ENCODE results near the gene WDR31. TPM values are rescaled to one million over a fixed set of nuclear protein-coding genes. Genes with fewer than 3 reads are reported as not detected.

Gene WDR31
- total RNA-seq, 1 donor from 2014 or later = 1.6 TPM

DNA sequence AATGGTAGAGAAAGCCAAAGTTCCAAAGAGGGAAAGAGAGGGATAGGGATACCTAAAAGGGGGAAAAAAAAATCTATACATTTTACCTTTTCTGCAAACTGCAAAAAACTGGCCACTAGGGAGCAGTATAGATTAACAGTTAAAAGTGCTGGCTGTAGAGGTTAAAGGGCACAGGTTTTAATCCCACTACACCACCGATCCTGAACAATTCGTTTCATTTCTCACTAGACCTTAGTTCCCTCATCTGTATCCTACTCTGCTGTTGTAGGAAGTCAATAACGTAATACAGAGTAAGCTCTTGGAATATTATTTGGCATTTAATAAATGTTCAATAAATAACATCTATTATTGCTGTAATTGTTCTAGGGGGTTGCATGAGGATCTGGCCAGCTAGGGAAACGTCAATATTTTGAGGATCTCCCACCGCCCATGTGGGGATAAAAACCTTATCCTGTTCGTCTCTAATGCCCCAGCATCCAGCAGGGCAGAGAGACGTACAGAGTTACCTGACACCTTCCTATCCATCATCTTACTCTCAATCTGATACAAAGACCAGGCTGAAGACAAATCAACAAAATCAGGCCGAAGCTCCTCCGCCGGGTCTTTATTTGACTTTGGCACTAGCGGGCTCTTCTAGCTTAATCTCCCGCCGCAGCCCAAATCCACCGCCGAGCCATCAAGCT lies 65.5 kb downstream of the WDR31 start:
- Mint-ChIP-seq H3K9me3 (ENCODE audit: unreplicated experiment) (no peaks in the 10 kb centered on the region), H3K4me3 (ENCODE audit: unreplicated experiment) (no peak overlapping the region), H3K27ac (ENCODE audit: unreplicated experiment) (no peak overlapping the region), H3K4me1 (ENCODE audit: low read depth, unreplicated experiment) (peaks cover 11% of the 10 kb centered on the region), H3K27me3 (ENCODE audit: low read depth, unreplicated experiment) (no peaks in the 10 kb centered on the region), H3K36me3 (ENCODE audit: low read depth, unreplicated experiment) (peaks cover 8% of the 10 kb centered on the region)
- H3K9ac ChIP-seq (ENCODE audit: low read length) = peak overlapping the region; percentile 99
- H3K79me2 ChIP-seq (ENCODE audit: insufficient read depth, low read length) = peaks cover 54% of the 10 kb centered on the region
- H3K4me2 ChIP-seq (ENCODE audit: low read length) = peak overlapping the region; percentile 97
- H3K27ac ChIP-seq (ENCODE audit: low read depth, low read length) = peak overlapping the region; percentile 96
- FAIRE-seq (no peak), DNase-seq (ENCODE audit: low read depth) (peak; percentile 33)
- peaks cover 34% of the 10 kb centered on the region for H3K36me3 ChIP-seq (ENCODE audit: insufficient read depth, low read length)
- H3K4me3 ChIP-seq (ENCODE audit: insufficient read depth, low read depth, low read length) = peak overlapping the region; percentile 98
- peaks cover 19% of the 10 kb centered on the region for H4K20me1 ChIP-seq (ENCODE audit: insufficient read depth, low read length)
- TF ChIP-seq, protein P1, sequence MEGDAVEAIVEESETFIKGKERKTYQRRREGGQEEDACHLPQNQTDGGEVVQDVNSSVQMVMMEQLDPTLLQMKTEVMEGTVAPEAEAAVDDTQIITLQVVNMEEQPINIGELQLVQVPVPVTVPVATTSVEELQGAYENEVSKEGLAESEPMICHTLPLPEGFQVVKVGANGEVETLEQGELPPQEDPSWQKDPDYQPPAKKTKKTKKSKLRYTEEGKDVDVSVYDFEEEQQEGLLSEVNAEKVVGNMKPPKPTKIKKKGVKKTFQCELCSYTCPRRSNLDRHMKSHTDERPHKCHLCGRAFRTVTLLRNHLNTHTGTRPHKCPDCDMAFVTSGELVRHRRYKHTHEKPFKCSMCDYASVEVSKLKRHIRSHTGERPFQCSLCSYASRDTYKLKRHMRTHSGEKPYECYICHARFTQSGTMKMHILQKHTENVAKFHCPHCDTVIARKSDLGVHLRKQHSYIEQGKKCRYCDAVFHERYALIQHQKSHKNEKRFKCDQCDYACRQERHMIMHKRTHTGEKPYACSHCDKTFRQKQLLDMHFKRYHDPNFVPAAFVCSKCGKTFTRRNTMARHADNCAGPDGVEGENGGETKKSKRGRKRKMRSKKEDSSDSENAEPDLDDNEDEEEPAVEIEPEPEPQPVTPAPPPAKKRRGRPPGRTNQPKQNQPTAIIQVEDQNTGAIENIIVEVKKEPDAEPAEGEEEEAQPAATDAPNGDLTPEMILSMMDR (IDR thresholded peaks at IDR 0.05; ENCODE audit: insufficient read depth, low read depth, low read length) = peak; percentile 80
- TF ChIP-seq EZH2 (IDR thresholded peaks at IDR 0.05; ENCODE audit: insufficient read depth, low read length) = no peak
- no peaks in the 10 kb centered on the region for H3K9me3 ChIP-seq (ENCODE audit: insufficient read depth, low read depth, low read length)
- no peaks in the 10 kb centered on the region for H3K27me3 ChIP-seq (ENCODE audit: insufficient read depth, low read length)
- peaks cover 10% of the 10 kb centered on the region for H3K4me1 ChIP-seq (ENCODE audit: insufficient read depth, low read length)
- peak overlapping the region; percentile 88 for H2AFZ ChIP-seq (ENCODE audit: low read depth, low read length)

DNA sequence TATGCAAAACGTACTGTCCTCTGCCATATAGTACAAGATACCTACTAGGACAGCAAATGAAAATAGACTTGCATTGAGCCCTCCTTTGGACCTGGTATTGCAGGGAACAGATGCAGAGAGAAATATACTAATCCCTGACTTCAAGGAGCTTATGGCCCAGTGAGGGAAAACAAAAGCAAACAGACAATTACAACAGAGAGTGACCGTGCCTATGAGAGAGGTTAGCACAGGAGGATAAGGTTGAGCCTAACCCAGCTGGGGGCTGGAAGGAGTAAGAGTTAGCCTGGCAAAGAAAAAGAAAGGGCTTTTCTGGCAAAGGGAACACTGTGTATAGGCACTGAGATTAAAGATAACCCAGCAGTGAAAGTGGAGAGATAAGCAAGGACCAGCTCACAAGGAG lies 70.2 kb downstream of the WDR31 start:
- H3K27ac Mint-ChIP-seq (ENCODE audit: unreplicated experiment) = no peak overlapping the region
- no peaks in the 10 kb centered on the region for H3K27me3 Mint-ChIP-seq (ENCODE audit: low read depth, unreplicated experiment)
- no peak overlapping the region for H3K4me3 ChIP-seq (ENCODE audit: insufficient read depth, low read depth, low read length)
- H2AFZ ChIP-seq (ENCODE audit: low read depth, low read length) = no peak overlapping the region
- H4K20me1 ChIP-seq (ENCODE audit: insufficient read depth, low read length) = peaks cover 18% of the 10 kb centered on the region
- no peak overlapping the region for H3K4me2 ChIP-seq (ENCODE audit: low read length)
- no peaks in the 10 kb centered on the region for H3K9me3 ChIP-seq (ENCODE audit: insufficient read depth, low read depth, low read length)
- no peaks in the 10 kb centered on the region for H3K9me3 Mint-ChIP-seq (ENCODE audit: unreplicated experiment)
- H3K4me3 Mint-ChIP-seq (ENCODE audit: unreplicated experiment) = no peak overlapping the region
- no peaks in the 10 kb centered on the region for H3K27me3 ChIP-seq (ENCODE audit: insufficient read depth, low read length)
- peaks cover 8% of the 10 kb centered on the region for H3K4me1 Mint-ChIP-seq (ENCODE audit: low read depth, unreplicated experiment)
- H3K36me3 Mint-ChIP-seq (ENCODE audit: low read depth, unreplicated experiment) = peaks cover 6% of the 10 kb centered on the region
- no peak overlapping the region for H3K9ac ChIP-seq (ENCODE audit: low read length)
- H3K36me3 ChIP-seq (ENCODE audit: insufficient read depth, low read length) = peaks cover 34% of the 10 kb centered on the region
- H3K4me1 ChIP-seq (ENCODE audit: insufficient read depth, low read length) = peaks cover 5% of the 10 kb centered on the region
- H3K79me2 ChIP-seq (ENCODE audit: insufficient read depth, low read length) = peaks cover 18% of the 10 kb centered on the region
- FAIRE-seq (no peak), DNase-seq (ENCODE audit: low read depth) (no peak)
- no peak overlapping the region for H3K27ac ChIP-seq (ENCODE audit: low read depth, low read length)
- TF ChIP-seq, protein P1 (IDR thresholded peaks at IDR 0.05; ENCODE audit: insufficient read depth, low read depth, low read length) = no peak
- no peak for TF ChIP-seq EZH2 (IDR thresholded peaks at IDR 0.05; ENCODE audit: insufficient read depth, low read length)

DNA sequence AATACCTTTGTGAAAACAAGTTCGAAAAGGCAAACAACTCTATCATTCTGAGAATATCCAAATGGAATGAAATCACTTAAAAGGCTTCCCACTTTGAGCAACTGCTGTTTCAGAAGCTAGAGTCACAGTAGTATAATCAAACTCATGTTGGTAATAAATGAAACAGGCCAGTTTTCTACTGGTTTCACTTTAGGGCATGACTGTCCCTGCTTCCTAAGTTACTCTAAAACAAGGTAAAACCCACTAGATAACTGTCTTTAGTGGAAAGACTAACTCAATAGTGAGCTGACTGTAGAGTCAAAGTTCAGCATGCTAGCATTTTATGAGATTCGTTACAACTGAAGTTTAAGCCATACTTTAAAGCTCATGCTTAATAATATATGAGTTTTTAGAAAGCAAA lies 70.7 kb downstream of the WDR31 start:
- no peaks in the 10 kb centered on the region for H3K9me3 Mint-ChIP-seq (ENCODE audit: unreplicated experiment)
- TF ChIP-seq, protein P1 (IDR thresholded peaks at IDR 0.05; ENCODE audit: insufficient read depth, low read depth, low read length) = no peak
- no peak for TF ChIP-seq EZH2 (IDR thresholded peaks at IDR 0.05; ENCODE audit: insufficient read depth, low read length)
- no peak overlapping the region for H3K4me3 ChIP-seq (ENCODE audit: insufficient read depth, low read depth, low read length)

More for the DNA sequence above, 70.7 kb downstream of the WDR31 start:
- peaks cover 18% of the 10 kb centered on the region for H4K20me1 ChIP-seq (ENCODE audit: insufficient read depth, low read length)
- H3K27ac ChIP-seq (ENCODE audit: low read depth, low read length) = no peak overlapping the region
- DNase-seq (ENCODE audit: low read depth) (no peak), FAIRE-seq (no peak)
- Mint-ChIP-seq H3K27ac (ENCODE audit: unreplicated experiment) (no peak overlapping the region), H3K27me3 (ENCODE audit: low read depth, unreplicated experiment) (no peaks in the 10 kb centered on the region), H3K36me3 (ENCODE audit: low read depth, unreplicated experiment) (peaks cover 7% of the 10 kb centered on the region), H3K4me3 (ENCODE audit: unreplicated experiment) (no peak overlapping the region), H3K4me1 (ENCODE audit: low read depth, unreplicated experiment) (peaks cover 8% of the 10 kb centered on the region)
- peaks cover 2% of the 10 kb centered on the region for H3K4me1 ChIP-seq (ENCODE audit: insufficient read depth, low read length)
- H3K27me3 ChIP-seq (ENCODE audit: insufficient read depth, low read length) = no peaks in the 10 kb centered on the region
- no peak overlapping the region for H2AFZ ChIP-seq (ENCODE audit: low read depth, low read length)
- no peak overlapping the region for H3K4me2 ChIP-seq (ENCODE audit: low read length)
- H3K36me3 ChIP-seq (ENCODE audit: insufficient read depth, low read length) = peaks cover 34% of the 10 kb centered on the region
- H3K9me3 ChIP-seq (ENCODE audit: insufficient read depth, low read depth, low read length) = no peaks in the 10 kb centered on the region
- H3K9ac ChIP-seq (ENCODE audit: low read length) = no peak overlapping the region
- H3K79me2 ChIP-seq (ENCODE audit: insufficient read depth, low read length) = peaks cover 13% of the 10 kb centered on the region

Measured in astrocyte (in vitro differentiated cells and primary cell).